Measurements from ENCODE around the gene BACH2.

BACH2 gene

GRCh38 chr6:89963391-89963790, 333.3 kb downstream of the BACH2 start:
- DNase-seq (ENCODE audit: low read depth in 1 of 2, low spot score in 1 of 2), result no peak
- TF ChIP-seq REST (IDR thresholded peaks at IDR 0.05; ENCODE audit: insufficient replicate concordance, low read depth), result no peak
- TF ChIP-seq GABPA (IDR thresholded peaks at IDR 0.05; ENCODE audit: low read depth), result no peak
- no peak for TF ChIP-seq POLR2AphosphoS5 (IDR thresholded peaks at IDR 0.05; ENCODE audit: low read depth)
- TF ChIP-seq SPI1 (IDR thresholded peaks at IDR 0.05; ENCODE audit: borderline replicate concordance, low read depth), result no peak
- H3K27me3 ChIP-seq (ENCODE audit: insufficient read depth, poor library complexity, severe bottlenecking), result peaks cover 2% of the 10 kb centered on the region
- no peak overlapping the region for H3K27ac ChIP-seq (replicated peaks)
- no peak overlapping the region for H3K4me3 ChIP-seq (replicated peaks; ENCODE audit: insufficient read depth, low read length)

- Histone ChIP-seq H3K4me3 (replicated peaks; ENCODE audit: insufficient read depth, low read length) (no peak overlapping the region), H3K27me3 (ENCODE audit: insufficient read depth, poor library complexity, severe bottlenecking) (peaks cover 2% of the 10 kb centered on the region), H3K27ac (replicated peaks) (no peak overlapping the region)
- TF ChIP-seq CTCF (IDR thresholded peaks at IDR 0.05; ENCODE audit: insufficient read depth, low read length) (no peak), GABPA (IDR thresholded peaks at IDR 0.05; ENCODE audit: low read depth) (no peak), REST (IDR thresholded peaks at IDR 0.05; ENCODE audit: insufficient replicate concordance, low read depth) (no peak), POLR2AphosphoS5 (IDR thresholded peaks at IDR 0.05; ENCODE audit: low read depth) (no peak), SPI1 (IDR thresholded peaks at IDR 0.05; ENCODE audit: borderline replicate concordance, low read depth) (no peak)
- no peak for DNase-seq (ENCODE audit: low read depth in 1 of 2, low spot score in 1 of 2)
These were observed 335.2 kb downstream of the BACH2 start for GRCh38 chr6:89961481-89961880.

GRCh38 chr6:89959883-89960282, 336.8 kb downstream of the BACH2 start:
- no peak for DNase-seq (ENCODE audit: low read depth in 1 of 2, low spot score in 1 of 2)
- Histone ChIP-seq H3K4me3 (replicated peaks; ENCODE audit: insufficient read depth, low read length) (no peak overlapping the region), H3K27ac (replicated peaks) (no peak overlapping the region), H3K27me3 (ENCODE audit: insufficient read depth, poor library complexity, severe bottlenecking) (peaks cover 4% of the 10 kb centered on the region)
- TF ChIP-seq REST (IDR thresholded peaks at IDR 0.05; ENCODE audit: insufficient replicate concordance, low read depth), result no peak
- no peak for TF ChIP-seq POLR2AphosphoS5 (IDR thresholded peaks at IDR 0.05; ENCODE audit: low read depth)
- no peak for TF ChIP-seq GABPA (IDR thresholded peaks at IDR 0.05; ENCODE audit: low read depth)
- TF ChIP-seq SPI1 (IDR thresholded peaks at IDR 0.05; ENCODE audit: borderline replicate concordance, low read depth), result no peak
- TF ChIP-seq CTCF (IDR thresholded peaks at IDR 0.05; ENCODE audit: insufficient read depth, low read length), result no peak
